Measurements from ENCODE around the gene POLR1G.

GRCh38 chr19:45448887-45449299 lies 42.4 kb downstream of the POLR1G start:
- TF ChIP-seq CTCF (IDR thresholded peaks at IDR 0.05) (no peak), POLR2A (IDR thresholded peaks at IDR 0.05) (no peak)

Data from uterus (tissue), 2 donors.